ENCODE data around the gene RNF213.

The RNF213 gene

DNA sequence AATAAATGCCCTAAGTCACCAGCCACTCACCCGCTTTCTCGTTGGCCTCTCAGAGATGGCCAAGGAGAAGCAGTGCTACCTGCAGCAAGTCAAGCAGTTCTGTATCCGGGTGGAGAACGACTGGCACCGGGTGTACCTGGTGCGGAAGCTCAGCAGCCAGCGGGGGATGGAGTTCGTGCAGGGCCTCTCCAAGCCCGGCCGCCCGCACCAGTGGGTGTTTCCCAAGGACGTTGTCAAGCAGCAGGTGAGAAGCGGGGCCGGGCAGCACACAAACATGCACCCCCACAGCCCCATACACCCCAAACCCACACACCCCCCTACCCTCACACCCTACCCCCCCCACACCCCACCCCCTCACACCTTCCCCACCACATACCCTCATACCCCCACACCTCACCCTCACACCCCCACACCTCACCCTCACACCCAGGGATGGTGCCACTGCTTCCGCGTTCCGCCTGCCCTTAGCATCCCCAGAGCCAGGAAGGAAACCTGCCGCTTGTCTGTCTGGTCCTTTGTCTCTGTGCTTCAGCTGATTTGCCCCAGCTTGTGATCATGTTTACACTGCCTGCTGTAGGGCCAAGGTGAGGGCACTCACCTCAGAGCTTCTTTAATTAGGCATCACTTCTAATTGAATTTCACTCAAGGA, 112.4 kb downstream of the RNF213 start:
- no peak for DNase-seq (ENCODE audit: low spot score)

DNA sequence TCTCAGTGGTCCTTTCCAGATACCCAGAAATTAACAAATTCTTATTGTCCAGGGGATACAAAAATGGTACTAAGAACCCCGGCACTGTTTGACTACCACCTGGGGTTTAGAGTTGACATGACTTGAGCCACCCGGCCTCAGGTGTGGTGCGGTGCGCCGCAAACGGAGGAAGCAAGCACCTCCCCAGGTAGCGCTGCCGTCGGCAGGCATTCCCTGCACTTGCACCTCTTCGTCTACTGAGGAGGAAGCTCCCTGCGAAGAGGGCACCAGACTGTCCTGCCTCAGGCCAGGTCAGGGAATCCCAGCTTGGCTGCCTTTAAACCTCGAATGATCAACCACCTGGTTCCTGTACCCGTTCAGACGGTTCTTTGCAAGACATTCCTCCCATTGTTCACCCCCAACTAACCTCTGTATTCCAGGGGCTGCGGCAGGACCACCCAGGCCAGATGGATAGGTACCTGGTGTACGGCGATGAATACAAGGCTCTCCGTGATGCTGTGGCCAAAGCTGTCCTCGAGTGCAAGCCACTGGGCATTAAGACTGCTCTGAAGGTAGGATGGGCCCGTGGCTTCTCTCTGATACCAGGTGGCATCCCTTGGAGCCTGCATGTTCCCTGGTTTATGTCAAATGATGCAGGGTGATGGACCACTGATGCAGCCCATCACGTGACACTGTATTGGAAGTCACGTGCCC, 113.5 kb downstream of the RNF213 start:
- DNase-seq (ENCODE audit: low spot score): no peak

GRCh38 chr17:80374732-80375585, 114.3 kb downstream of the RNF213 start:
- no peak for DNase-seq (ENCODE audit: low spot score)

GRCh38 chr17:80376531-80376930, 115.9 kb downstream of the RNF213 start:
- no peak for DNase-seq (ENCODE audit: low spot score)

- DNase-seq (ENCODE audit: low spot score): no peak
Measured at GRCh38 chr17:80377798-80378197, 117.1 kb downstream of the RNF213 start.

GRCh38 chr17:80379348-80379747, 118.7 kb downstream of the RNF213 start:
- DNase-seq (ENCODE audit: low spot score): no peak

DNA sequence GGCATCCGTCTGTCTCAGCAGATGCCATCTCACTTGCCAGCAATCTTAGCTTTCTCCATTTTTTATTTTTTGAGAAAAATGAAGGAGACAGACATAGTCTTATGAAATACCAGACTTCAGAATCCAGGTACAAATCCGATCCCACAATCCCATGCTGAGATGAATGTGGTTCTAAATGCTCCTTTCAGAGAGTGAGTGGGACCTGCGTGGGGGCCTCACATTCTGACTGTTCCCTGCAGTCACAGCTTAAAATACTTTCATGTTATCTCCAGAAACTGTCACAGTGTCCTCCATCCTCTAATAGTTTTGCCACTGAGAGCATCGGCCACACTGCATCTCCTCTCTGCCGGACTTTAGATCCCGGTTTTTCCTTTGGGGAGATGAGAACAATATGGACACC, 119.4 kb downstream of the RNF213 start:
- DNase-seq (ENCODE audit: low spot score): no peak

- DNase-seq (ENCODE audit: low spot score): no peak
Measured at GRCh38 chr17:80380555-80381002, 119.9 kb downstream of the RNF213 start.

DNA sequence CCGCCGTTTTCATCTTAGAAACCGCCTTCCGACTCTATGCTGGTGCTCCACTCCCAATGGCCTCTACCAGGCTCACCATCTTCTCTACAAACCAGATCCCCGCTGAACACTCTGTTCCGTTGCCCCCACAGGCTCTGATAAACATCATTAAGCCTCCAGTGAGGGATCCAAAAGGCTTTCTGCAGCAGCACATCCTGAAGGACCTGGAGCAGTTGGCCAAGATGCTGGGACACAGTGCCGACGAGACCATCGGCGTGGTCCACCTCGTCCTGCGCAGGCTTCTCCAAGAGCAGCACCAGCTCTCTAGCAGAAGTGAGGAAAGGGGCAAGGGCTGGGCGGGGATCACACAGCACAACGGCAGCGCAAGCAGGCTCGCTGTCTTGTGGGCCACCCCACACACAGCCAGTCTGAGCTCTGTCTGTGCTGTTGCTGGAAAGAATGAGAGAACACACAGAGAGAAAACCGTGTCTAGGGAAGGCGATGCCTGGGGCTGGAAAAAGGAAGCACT, 120.8 kb downstream of the RNF213 start:
- DNase-seq (ENCODE audit: low spot score): no peak

- no peak for DNase-seq (ENCODE audit: low spot score)
Measured at GRCh38 chr17:80382446-80382845, 121.8 kb downstream of the RNF213 start.

DNA sequence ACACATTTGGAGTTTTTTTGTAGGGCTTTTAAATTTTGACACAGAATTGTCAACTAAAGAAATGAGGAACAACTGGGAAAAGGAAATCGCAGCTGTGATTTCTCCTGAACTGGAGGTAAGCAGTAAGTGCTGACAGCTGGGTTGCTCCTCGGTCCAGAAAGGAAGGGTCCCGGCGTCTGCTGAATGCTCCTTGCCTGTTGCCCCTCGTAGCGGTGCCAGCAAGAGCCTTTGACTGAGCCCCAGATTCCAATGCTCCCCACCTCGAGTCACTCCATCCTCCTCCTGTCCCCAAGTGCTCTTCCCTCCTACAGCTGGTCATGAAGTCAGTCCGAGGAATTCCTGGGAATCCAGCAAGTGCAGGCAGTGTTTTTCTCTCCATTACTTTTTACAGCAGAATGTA, 122.3 kb downstream of the RNF213 start:
- no peak for DNase-seq (ENCODE audit: low spot score)

GRCh38 chr17:80384078-80384960, 123.7 kb downstream of the RNF213 start:
- no peak for DNase-seq (ENCODE audit: low spot score)

- DNase-seq (ENCODE audit: low spot score): no peak
Measured at GRCh38 chr17:80385046-80385445, 124.4 kb downstream of the RNF213 start.

DNA sequence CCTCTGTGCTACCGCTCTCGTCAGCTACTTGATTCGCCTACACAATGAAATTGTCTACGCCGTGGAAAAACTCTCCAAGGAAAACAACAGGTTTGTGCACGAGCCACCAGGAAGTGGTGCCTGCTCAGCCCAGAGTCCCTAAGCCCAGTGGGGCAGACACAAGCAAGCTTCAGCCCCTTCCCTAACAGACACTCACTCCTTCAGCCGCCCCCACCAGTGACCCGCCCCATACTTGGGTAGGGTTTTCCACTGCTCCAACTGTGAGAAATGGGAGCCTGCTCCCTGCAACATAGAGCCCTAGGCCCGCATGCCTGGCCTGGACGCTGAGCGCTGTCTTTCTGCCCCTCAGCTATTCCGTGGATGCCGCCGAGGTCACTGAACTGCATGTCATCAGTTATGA, 125.7 kb downstream of the RNF213 start:
- no peak for DNase-seq (ENCODE audit: low spot score)

GRCh38 chr17:80387071-80387470, 126.4 kb downstream of the RNF213 start:
- no peak for DNase-seq (ENCODE audit: low spot score)

GRCh38 chr17:80388175-80388574, 127.5 kb downstream of the RNF213 start:
- DNase-seq (ENCODE audit: low spot score): no peak

- DNase-seq (ENCODE audit: low spot score): no peak
Measured at GRCh38 chr17:80388601-80389000, 127.9 kb downstream of the RNF213 start.

DNA sequence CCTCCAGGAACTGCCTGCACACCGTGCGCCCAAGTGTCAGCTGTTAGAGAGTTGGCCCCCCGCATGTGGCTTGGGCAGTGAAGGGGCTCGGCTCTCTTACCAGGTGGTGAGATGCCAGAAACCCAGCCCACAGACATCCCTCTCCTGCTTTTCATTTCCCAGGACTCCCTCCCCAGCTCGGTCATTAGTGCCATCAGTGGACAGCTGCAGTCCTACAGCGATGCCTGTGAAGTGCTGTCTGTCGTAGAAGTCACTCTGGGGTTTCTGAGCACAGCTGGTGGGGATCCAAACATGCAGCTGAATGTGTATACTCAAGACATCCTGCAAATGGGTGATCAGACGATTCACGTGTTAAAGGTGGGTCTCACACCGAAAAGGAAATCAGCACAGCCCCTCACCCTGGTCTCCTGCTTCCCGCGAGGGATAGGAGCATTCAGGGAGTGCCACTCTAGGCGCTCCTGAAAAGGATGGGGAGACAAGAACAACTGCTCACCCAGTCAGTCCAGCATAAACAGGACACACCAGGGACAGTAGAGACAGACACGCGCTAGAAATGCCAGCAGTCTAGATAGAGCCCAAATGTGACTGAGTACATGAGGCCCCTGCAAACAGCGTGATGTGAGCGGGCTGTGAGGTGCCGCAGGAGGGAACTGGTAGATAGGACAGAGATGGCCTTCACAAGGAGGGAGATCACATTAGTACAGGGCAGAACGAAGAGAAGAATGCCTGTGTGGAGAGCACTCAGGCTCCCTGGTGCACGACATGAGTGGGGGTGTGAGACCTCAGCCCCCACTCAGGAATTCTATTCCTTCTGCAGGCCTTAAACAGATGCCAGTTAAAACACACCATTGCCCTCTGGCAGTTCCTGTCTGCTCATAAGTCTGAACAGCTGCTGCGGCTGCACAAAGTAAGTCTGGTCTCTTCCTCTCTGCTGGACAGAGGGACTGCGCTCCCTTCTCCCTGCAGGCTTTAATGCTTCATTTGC, 128.7 kb downstream of the RNF213 start:
- no peak for DNase-seq (ENCODE audit: low spot score)

DNA sequence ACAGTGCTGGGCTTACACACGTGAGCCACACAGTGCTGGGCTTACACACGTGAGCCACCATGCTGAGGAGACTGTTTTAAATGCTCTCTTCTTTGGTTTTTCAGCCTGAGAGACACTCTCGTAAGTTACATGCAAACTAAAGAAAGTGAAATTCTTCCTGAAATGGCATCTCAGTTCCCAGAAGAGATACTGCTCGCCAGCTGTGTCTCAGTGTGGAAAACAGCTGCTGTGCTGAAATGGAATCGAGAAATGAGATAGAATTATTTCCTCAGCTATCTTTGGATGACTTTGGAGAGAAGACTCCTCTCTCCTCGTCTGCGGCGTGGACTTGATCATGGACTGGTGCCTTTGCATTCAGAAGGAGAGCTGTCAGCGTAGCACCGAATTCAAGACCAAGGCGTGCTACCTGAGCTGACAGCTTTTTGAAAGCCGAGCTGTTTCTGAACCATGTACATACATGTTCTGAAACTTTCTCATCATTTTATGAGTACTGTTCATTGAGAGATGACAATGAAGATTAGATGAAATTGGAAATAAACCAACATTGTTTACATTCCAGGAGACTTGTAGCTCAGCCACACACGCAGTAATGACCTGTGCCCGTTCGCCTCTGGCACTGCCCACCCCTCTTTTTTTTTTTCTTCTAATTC, 132.7 kb downstream of the RNF213 start:
- no peak for DNase-seq (ENCODE audit: low spot score)

DNA sequence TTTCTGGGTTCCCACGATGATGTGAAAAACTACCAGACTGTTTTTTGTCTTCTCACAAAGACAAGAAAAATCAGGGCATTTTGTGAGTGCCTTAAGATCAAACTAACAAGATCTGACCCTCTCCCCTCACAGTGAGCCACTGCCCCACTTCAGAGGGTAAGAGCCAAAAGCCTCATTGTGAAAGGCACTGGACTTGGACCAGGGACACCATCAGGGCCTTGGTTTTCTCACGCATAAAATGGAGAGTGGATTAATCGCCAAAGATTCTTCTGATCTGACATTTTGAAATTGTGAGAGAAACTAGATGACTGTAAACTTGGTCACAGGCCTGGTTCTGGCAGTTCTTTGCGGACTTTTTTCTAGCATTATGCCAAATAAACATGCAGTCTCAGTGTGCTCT, 133.3 kb downstream of the RNF213 start:
- no peak for DNase-seq (ENCODE audit: low spot score)
